Mesodermal cell (in vitro differentiated cells): ENCODE data around the gene ENGASE.

Experiments
- H3K27ac ChIP-seq: 2 replicates; pipeline ENCODE4 v1.7.0; 2013; ENCODE audit warnings: mild to moderate bottlenecking, low read depth, low read length, moderate library complexity; ENCODE audit not compliant: severe bottlenecking
- H3K36me3 ChIP-seq: 2 replicates; pipeline ENCODE4 v1.7.1; 2013; ENCODE audit warnings: mild to moderate bottlenecking, low read length, moderate library complexity; ENCODE audit not compliant: control insufficient read depth, insufficient read depth
- H3K4me1 ChIP-seq: one replicate; pipeline ENCODE4 v1.7.1; 2013; ENCODE audit warnings: mild to moderate bottlenecking, low read length; ENCODE audit not compliant: insufficient read depth, control insufficient read depth, poor library complexity, severe bottlenecking
- H3K4me3 ChIP-seq: 2 replicates; pipeline ENCODE4 v1.7.0; 2013; ENCODE audit warnings: low read length, control low read depth, mild to moderate bottlenecking; ENCODE audit not compliant: insufficient read depth, poor library complexity, severe bottlenecking; ENCODE audit errors: extremely low read depth
- H3K9me3 ChIP-seq: 2 replicates; pipeline ENCODE4 v1.7.1; 2013; ENCODE audit warnings: mild to moderate bottlenecking, low read length, moderate library complexity; ENCODE audit not compliant: control insufficient read depth
- WGBS, 2 experiments: methylation state at CpG; one replicate each; pipeline ENCODE4 v1.1.5; 2013; ENCODE audit warnings: missing lambda C conversion rate in 2 of 2; ENCODE audit not compliant: insufficient coverage in 2 of 2; 5-methylcytosine and 5-hydroxymethylcytosine counted together

The ENGASE gene

DNA sequence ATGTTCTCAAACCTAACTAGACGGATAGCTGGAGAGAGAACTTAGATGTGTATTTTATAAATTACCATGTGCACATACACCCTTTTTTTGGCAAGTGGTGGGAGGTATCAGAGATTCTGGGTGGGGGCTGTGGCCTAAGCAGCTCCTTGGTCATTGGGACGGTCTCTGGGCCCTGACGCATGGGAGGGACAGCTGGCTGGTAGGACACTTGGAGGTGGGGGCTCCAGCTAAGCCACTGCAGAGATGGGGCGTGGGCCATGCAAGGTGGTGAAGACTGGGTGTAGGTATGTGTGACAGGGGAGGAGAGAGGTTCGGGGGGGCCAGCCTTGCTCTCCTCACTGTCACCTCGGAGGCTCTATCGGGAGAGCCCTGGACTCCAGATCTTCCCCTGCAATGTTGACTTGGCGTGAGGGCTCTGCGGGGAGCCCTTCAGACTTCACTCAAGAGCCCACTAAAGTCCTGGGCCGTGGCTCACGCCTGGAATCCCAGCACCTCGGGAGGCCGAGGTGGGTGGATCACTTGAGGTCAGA is 33.5 kb upstream of the ENGASE start:
- no peaks in the 10 kb centered on the region for H3K4me1 ChIP-seq
- 83 to 89% methylated on average over 9 to 12 of the region's 13 CpGs for WGBS, 2 experiments
- H3K4me3 ChIP-seq = no peak overlapping the region
- no peaks in the 10 kb centered on the region for H3K36me3 ChIP-seq
- H3K9me3 ChIP-seq = no peaks in the 10 kb centered on the region
- H3K27ac ChIP-seq = no peak overlapping the region

DNA sequence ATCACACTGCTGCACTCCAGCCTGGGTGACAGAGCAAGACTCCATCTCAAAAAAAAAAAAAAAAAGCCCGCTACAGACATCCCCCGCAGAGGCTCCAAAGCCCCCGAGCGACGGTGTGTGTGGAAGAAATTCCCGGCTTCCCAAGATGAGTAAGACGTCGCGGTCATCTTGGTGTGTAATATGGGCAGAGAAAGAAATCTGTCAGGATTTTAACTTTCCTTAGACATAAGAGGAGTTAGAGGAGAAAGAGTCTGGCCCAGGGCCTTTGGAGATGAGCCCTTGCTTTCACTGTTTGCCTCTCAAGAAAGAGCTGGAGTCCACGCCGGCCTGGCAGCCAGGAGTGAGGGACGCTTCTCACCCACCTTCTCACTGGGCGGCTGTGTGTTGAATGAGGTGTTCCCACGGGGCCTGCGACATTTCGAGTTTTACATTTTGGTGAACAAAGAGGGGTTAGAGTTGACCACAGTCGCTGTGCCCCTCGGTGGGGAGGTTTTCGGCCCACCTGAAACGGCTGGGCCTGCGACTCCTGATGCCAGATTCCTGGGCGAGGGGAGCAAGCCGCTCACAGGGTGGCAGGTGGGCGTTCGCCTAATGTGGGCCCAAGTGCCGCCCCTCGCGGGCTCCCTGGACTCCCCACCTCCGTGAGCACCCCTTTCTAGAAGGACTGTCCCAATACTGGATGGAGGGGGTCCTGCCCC is 32.8 kb upstream of the ENGASE start:
- no peak overlapping the region for H3K27ac ChIP-seq
- H3K4me3 ChIP-seq = no peak overlapping the region
- H3K4me1 ChIP-seq = no peaks in the 10 kb centered on the region
- no peaks in the 10 kb centered on the region for H3K36me3 ChIP-seq
- H3K9me3 ChIP-seq = no peaks in the 10 kb centered on the region
- WGBS, 2 experiments = 85 to 88% methylated on average over 14 to 23 of the region's 29 CpGs

DNA sequence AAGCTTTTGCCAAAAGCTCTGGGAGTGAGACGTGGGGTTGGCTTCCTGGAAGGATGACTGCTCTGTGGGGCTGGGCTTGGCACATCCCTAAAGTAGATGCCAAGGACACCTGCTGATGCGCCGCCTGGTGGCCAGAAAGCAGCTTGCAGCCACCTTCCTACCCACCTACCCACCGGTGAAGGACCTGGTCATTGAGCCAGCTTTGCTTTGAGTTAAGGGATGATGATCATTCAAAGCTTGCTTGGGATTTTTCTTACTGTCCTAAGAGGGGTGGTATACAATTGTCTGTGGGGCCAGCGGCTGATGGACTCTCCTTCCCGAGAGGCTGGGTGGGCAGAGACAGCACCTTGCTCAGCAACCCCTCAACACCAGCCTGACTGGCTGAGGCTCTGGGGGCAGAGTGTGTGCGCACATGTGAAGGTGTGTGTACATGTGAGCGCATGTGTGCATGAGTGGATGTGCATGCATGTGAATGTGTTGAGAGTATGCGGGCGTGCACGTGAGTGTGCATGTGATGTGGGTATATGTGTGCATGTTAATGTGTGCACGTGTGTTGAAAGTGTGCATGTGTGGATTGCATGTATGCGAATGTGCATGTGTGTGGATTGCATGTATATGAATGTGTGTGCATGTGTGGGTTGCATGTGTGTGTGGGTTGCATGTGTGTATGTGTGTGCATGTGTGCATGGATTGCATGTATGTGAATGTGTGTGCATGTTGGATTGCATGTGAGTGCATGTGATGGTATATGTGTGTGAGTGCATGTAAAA is 32.0 kb upstream of the ENGASE start:
- Histone ChIP-seq H3K36me3 (no peaks in the 10 kb centered on the region), H3K4me1 (no peaks in the 10 kb centered on the region), H3K9me3 (no peaks in the 10 kb centered on the region), H3K4me3 (no peak overlapping the region), H3K27ac (no peak overlapping the region)
- WGBS, 2 experiments = 79 to 88% methylated on average over 9 to 10 of the region's 13 CpGs

DNA sequence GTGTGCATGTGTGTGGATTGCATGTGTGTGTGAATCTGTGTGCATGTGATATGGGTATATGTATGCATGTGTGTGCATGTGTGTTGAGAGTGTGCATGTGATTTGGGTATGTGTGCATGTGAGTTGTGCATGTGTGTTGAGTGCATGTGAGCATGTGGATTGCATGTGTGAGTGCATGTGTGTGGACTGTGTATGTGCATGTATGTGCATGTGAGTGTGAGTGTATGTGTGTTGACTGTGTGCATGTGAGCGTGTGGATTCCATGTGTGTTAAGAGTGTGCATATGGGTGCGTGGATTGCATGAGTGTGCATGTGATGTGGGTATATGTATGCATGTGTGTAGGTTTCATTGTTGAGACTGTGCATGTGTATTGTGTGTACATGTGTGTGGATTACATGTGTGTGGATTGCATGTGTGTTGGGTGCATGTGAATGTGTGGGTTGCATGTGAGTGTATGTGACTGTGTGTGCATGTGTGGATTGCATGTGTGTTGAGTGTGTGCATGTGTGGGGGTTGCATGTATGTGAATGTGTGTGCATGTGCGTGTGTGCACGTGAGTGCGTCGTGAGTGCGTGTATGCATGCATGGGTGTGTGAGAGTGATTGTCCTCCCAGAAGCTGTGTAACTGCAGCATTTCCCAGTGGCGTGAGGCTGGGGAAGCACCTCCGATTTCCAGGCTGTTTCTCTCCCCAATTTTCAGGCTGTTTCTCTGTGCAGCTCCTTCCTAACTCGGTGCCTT is 31.3 kb upstream of the ENGASE start:
- no peaks in the 10 kb centered on the region for H3K9me3 ChIP-seq
- H3K36me3 ChIP-seq = no peaks in the 10 kb centered on the region
- WGBS, 2 experiments = 81 to 90% methylated on average over 5 to 10 of the region's 10 CpGs
- no peaks in the 10 kb centered on the region for H3K4me1 ChIP-seq
- no peak overlapping the region for H3K4me3 ChIP-seq
- no peak overlapping the region for H3K27ac ChIP-seq

DNA sequence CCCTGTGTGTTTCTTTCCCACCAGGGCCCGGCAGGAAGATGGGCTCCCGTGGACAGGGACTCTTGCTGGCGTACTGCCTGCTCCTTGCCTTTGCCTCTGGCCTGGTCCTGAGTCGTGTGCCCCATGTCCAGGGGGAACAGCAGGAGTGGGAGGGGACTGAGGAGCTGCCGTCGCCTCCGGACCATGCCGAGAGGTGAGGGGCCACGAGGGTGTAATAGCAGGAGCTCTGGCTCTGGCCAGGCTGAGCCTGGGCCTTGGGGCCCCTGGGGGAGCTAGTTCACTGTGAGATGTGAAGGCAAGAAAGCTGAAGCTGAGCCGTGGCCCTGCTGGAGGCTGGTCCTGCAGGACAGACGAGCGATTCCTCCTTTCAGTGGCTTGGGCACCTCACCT is 30.7 kb upstream of the ENGASE start:
- WGBS, 2 experiments = 63 to 78% methylated on average over 7 to 10 of the region's 12 CpGs
- Histone ChIP-seq H3K36me3 (no peaks in the 10 kb centered on the region), H3K9me3 (no peaks in the 10 kb centered on the region), H3K4me3 (no peak overlapping the region), H3K4me1 (no peaks in the 10 kb centered on the region), H3K27ac (no peak overlapping the region)

DNA sequence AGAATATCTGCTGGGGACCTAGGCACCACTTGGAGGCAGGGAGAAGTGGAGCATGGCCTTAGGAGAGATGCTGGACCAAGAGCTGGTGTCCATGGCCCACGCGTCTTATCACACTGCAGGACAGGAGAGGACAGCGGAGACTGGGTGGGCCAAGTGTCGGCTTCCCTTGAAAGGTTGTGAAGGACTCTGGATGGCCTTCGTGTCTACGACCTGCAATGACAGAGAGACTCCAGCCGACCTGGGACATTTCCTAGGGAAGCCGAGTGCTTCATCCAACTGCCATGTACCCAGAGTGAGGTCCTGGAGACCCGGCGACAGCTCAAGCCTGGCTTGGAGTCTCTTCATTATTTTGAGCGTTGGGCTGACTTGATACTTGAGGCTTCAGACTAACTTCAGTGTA is 30.2 kb upstream of the ENGASE start:
- WGBS, 2 experiments = 89 to 94% methylated on average over 11 of the region's 11 CpGs
- H3K9me3 ChIP-seq = no peaks in the 10 kb centered on the region
- no peaks in the 10 kb centered on the region for H3K36me3 ChIP-seq
- no peaks in the 10 kb centered on the region for H3K4me1 ChIP-seq
- H3K4me3 ChIP-seq = no peak overlapping the region
- no peak overlapping the region for H3K27ac ChIP-seq

DNA sequence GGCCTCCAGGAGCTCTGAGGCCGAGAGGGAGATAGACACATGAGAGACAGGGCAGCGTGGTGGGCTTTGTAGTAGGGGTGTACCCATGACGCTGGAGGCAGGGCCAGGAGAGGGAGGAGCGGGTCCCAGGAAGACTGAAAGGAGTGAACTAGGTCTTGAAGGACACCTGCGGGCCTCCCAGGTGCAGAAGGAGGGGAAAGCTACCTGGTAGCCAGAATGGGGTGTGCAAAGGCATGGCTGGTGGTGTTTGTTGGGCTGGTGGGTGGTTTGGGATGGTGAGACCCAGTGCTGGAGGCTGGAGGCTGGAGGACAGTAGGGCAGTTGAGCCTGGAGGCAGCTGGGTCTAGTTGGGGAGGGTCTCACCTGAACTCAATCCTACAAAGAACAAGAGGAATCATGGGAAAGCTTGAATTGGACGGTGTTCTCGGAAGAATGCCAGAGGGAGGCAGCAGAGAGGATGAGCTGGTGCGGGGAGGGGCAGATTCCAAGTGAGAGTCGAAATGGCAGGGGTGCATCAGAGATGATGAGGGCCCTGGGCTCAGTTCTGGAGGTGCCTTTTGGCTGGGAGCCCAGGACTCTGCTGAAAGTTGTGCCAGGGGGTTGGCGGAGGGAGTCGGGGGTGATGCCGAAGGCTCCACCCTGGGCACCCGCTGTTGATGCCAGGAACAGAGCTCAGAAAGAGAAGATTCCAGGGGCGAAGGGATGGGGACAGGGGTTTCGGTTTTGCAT is 29.5 kb upstream of the ENGASE start:
- WGBS, 2 experiments = 75 to 81% methylated on average over 15 of the region's 15 CpGs
- H3K4me1 ChIP-seq = no peaks in the 10 kb centered on the region
- no peaks in the 10 kb centered on the region for H3K36me3 ChIP-seq
- H3K9me3 ChIP-seq = no peaks in the 10 kb centered on the region
- no peak overlapping the region for H3K27ac ChIP-seq
- no peak overlapping the region for H3K4me3 ChIP-seq

DNA sequence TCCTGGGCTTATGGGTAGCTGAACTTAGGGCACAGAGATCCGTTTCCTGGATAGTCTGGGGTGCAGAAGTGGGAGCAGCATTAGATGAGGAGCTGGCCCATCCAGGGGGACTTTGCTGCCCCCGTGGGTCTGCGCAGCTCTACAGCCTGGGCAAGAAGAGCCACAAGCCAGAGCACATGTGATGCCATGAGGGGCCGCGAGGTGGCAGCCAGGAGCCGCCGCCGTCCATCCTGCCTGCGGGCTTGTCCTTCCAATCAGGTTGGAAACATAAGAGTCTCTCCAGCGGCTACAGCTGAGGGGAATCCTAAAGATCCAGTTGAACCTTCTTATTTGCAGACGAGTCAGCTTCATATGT is 28.8 kb upstream of the ENGASE start:
- H3K27ac ChIP-seq = no peak overlapping the region
- WGBS, 2 experiments = 4 to 5% methylated on average over 11 of the region's 11 CpGs
- no peaks in the 10 kb centered on the region for H3K4me1 ChIP-seq
- no peak overlapping the region for H3K4me3 ChIP-seq
- H3K36me3 ChIP-seq = no peaks in the 10 kb centered on the region
- H3K9me3 ChIP-seq = no peaks in the 10 kb centered on the region

DNA sequence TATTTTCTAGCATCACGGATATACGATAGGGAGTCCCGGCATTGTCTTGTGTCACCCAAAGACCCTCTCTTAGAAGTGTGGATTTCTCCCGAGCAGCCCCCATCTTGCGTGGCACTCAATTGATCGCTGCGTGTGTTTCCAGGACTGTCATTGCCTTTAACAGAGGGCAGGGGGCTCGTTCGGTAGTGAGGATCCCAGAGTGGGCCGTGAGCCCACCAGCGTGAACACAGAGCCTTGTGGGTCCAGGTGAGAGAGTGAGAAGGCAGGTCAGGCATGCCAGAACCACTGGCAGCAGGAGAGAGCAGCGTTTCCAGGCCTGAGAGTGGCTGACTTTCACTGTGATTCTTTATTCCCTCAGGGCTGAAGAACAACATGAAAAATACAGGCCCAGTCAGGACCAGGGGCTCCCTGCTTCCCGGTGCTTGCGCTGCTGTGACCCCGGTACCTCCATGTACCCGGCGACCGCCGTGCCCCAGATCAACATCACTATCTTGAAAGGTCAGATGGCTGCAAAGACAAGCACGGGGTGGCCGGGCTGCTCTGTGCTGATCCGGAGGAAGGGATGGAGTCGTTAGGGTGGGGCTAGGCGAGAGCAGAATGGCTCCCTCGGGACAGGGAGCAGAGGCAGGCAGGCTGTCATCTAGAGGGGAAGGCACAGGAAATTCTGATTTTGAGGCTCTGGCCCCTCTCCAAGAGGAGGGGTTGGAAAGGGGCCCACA is 28.3 kb upstream of the ENGASE start:
- Histone ChIP-seq H3K4me3 (no peak overlapping the region), H3K36me3 (no peaks in the 10 kb centered on the region), H3K4me1 (no peaks in the 10 kb centered on the region), H3K9me3 (no peaks in the 10 kb centered on the region), H3K27ac (no peak overlapping the region)
- 80 to 84% methylated on average over 25 of the region's 25 CpGs for WGBS, 2 experiments

DNA sequence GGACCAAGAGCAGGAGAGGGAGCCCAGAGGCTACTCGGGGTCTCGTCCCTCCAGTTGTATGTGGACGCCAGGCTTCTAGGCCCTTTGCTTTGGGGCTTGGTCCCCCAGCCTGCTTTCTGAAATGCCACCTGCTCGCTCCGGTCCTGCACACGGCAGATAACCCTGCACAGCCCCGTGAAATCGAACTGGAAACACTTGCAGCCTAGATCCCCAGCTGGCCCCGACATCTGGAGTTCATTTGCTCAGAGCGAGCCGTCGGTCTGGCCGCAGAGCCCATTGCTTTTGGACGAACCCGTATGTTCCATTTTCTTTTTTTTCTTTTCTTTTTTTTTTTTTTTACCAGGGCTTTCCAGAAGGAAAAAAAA is 27.7 kb upstream of the ENGASE start:
- 93 to 96% methylated on average over 13 to 15 of the region's 15 CpGs for WGBS, 2 experiments
- H3K4me3 ChIP-seq = no peak overlapping the region
- H3K36me3 ChIP-seq = no peaks in the 10 kb centered on the region
- H3K4me1 ChIP-seq = no peaks in the 10 kb centered on the region
- no peaks in the 10 kb centered on the region for H3K9me3 ChIP-seq
- no peak overlapping the region for H3K27ac ChIP-seq
